ENCODE data around the gene FOXP1.

DNA sequence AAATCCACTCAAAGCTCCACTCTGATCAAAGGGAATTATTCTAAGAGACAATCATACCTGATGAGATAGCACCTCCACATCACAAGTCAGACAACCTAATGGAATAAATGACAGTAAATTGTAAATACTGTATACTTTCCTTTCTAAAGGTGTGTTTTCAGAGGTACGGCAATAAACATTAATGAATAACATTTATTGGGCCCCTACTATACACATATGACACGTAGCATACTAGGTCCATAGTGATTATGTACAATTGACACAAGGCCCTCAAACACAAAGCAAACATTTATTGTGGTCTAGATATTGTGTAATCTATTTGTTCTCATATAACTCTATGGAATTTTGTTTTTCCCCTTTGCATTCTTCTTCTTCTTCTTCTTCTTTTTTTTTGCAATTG, 429.8 kb downstream of the FOXP1 start:
- no peak for TF ChIP-seq EP300 (IDR thresholded peaks at IDR 0.05)
- TF ChIP-seq, protein P1, sequence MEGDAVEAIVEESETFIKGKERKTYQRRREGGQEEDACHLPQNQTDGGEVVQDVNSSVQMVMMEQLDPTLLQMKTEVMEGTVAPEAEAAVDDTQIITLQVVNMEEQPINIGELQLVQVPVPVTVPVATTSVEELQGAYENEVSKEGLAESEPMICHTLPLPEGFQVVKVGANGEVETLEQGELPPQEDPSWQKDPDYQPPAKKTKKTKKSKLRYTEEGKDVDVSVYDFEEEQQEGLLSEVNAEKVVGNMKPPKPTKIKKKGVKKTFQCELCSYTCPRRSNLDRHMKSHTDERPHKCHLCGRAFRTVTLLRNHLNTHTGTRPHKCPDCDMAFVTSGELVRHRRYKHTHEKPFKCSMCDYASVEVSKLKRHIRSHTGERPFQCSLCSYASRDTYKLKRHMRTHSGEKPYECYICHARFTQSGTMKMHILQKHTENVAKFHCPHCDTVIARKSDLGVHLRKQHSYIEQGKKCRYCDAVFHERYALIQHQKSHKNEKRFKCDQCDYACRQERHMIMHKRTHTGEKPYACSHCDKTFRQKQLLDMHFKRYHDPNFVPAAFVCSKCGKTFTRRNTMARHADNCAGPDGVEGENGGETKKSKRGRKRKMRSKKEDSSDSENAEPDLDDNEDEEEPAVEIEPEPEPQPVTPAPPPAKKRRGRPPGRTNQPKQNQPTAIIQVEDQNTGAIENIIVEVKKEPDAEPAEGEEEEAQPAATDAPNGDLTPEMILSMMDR (IDR thresholded peaks at IDR 0.05): no peak
